KMS-11 (cell line): ENCODE measurements around the gene FKBP2.

Source experiments
- H2AFZ ChIP-seq: fragments of 200-600 bp; sonication (generic); 2 replicates; pipeline ENCODE4 v1.6.1; 2016; ENCODE audit warnings: antibody characterized with exemption, mixed run types, low read depth
- H3K27ac ChIP-seq: fragments of 200-600 bp; sonication (generic); 2 replicates; pipeline ENCODE4 v1.6.1; 2016; ENCODE audit warnings: mild to moderate bottlenecking, mixed run types
- H3K27me3 ChIP-seq: fragments of 200-600 bp; sonication (generic); 2 replicates; pipeline ENCODE4 v1.6.1; 2017; ENCODE audit warnings: mild to moderate bottlenecking, low read depth, mixed run types, moderate library complexity; ENCODE audit not compliant: insufficient read depth
- H3K36me3 ChIP-seq: fragments of 200-600 bp; sonication (generic); 2 replicates; pipeline ENCODE4 v1.6.1; 2017; ENCODE audit warnings: mild to moderate bottlenecking, mixed run types; ENCODE audit not compliant: insufficient read depth
- H3K4me1 ChIP-seq: fragments of 200-600 bp; sonication (generic); 2 replicates; pipeline ENCODE4 v1.6.1; 2016; ENCODE audit warnings: mild to moderate bottlenecking, low read depth, mixed run types; ENCODE audit not compliant: poor library complexity, severe bottlenecking
- H3K4me2 ChIP-seq: fragments of 200-600 bp; sonication (generic); 2 replicates; pipeline ENCODE4 v1.7.0; 2016; ENCODE audit warnings: mild to moderate bottlenecking, mixed run types
- H3K4me3 ChIP-seq: fragments of 200-600 bp; sonication (generic); IDR thresholded peaks from 2 replicates; pipeline ENCODE4 v1.6.1; 2017; ENCODE audit warnings: low read depth, low read length, mixed read lengths; ENCODE audit not compliant: insufficient read depth
- H3K79me2 ChIP-seq: fragments of 200-600 bp; sonication (generic); 2 replicates; pipeline ENCODE4 v1.6.1; 2016; ENCODE audit warnings: low read depth, mixed run types; ENCODE audit not compliant: insufficient read depth
- H3K9ac ChIP-seq: fragments of 200-600 bp; sonication (generic); 2 replicates; pipeline ENCODE4 v1.6.1; 2016; ENCODE audit warnings: mild to moderate bottlenecking, mixed run types
- H4K20me1 ChIP-seq: fragments of 200-600 bp; sonication (generic); 2 replicates; pipeline ENCODE4 v1.6.1; 2016; ENCODE audit warnings: mild to moderate bottlenecking, mixed run types; ENCODE audit not compliant: insufficient read depth
- CTCF ChIP-seq: fragments of 200-600 bp; sonication (generic); conservative IDR thresholded peaks from 2 replicates; pipeline ENCODE4 v1.6.1; 2017; ENCODE audit warnings: low read depth, mild to moderate bottlenecking, antibody characterized with exemption, low read length, moderate library complexity, mixed read lengths

The FKBP2 gene

GRCh38 chr11:64255135-64256128, 14.5 kb downstream of the FKBP2 start:
- no peaks in the 10 kb centered on the region for H4K20me1 ChIP-seq
- no peak overlapping the region for H3K4me3 ChIP-seq
- no peak overlapping the region for H2AFZ ChIP-seq
- H3K27me3 ChIP-seq = no peaks in the 10 kb centered on the region
- no peak for TF ChIP-seq CTCF
- no peak overlapping the region for H3K9ac ChIP-seq
- H3K4me2 ChIP-seq = no peak overlapping the region
- H3K27ac ChIP-seq = no peak overlapping the region
- peaks cover 6% of the 10 kb centered on the region for H3K4me1 ChIP-seq
- H3K79me2 ChIP-seq = no peaks in the 10 kb centered on the region
- H3K36me3 ChIP-seq = no peaks in the 10 kb centered on the region

DNA sequence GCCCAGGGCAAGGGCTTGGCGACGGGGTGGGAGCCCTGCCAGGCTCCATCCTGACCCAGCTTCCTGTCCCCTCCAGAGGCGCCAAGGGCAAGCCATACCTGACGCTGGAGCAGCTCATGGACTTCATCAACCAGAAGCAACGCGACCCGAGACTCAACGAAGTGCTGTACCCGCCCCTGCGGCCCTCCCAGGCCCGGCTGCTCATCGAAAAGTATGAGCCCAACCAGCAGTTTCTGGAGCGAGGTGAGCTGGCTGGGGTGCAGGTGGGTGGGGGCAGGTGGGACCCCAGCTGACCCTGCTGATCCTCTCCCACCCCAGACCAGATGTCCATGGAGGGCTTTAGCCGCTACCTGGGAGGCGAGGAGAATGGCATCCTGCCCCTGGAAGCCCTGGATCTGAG, 15.4 kb downstream of the FKBP2 start:
- Histone ChIP-seq H3K27ac (no peak overlapping the region), H3K4me2 (no peak overlapping the region), H2AFZ (no peak overlapping the region), H3K79me2 (no peaks in the 10 kb centered on the region), H3K9ac (no peak overlapping the region), H3K4me1 (peaks cover 6% of the 10 kb centered on the region), H4K20me1 (no peaks in the 10 kb centered on the region), H3K36me3 (no peaks in the 10 kb centered on the region), H3K4me3 (no peak overlapping the region), H3K27me3 (no peaks in the 10 kb centered on the region)
- TF ChIP-seq CTCF = no peak

DNA sequence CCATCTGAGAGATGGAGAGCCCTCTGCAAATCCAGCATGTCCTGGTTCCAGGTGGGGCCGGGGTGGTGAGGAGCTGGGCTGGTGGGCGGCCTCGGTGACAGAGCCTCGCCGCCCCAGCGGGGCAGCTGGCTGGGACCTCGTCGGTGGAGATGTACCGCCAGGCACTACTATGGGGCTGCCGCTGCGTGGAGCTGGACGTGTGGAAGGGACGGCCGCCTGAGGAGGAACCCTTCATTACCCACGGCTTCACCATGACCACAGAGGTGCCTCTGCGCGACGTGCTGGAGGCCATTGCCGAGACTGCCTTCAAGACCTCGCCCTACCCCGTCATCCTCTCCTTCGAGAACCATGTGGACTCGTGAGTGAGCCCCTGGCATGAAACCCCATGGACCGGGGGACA, 17.5 kb downstream of the FKBP2 start:
- H3K27me3 ChIP-seq = no peaks in the 10 kb centered on the region
- H3K79me2 ChIP-seq = no peaks in the 10 kb centered on the region
- H3K4me3 ChIP-seq = no peak overlapping the region
- H3K4me1 ChIP-seq = no peaks in the 10 kb centered on the region
- no peaks in the 10 kb centered on the region for H3K36me3 ChIP-seq
- H3K4me2 ChIP-seq = no peak overlapping the region
- TF ChIP-seq CTCF = no peak
- H2AFZ ChIP-seq = no peak overlapping the region
- H4K20me1 ChIP-seq = no peaks in the 10 kb centered on the region
- no peak overlapping the region for H3K9ac ChIP-seq
- H3K27ac ChIP-seq = no peak overlapping the region

- no peak overlapping the region for H3K4me3 ChIP-seq
- no peaks in the 10 kb centered on the region for H4K20me1 ChIP-seq
- no peak overlapping the region for H2AFZ ChIP-seq
- H3K36me3 ChIP-seq = no peaks in the 10 kb centered on the region
- no peak for TF ChIP-seq CTCF
- no peak overlapping the region for H3K4me2 ChIP-seq
- H3K9ac ChIP-seq = no peak overlapping the region
- no peaks in the 10 kb centered on the region for H3K27me3 ChIP-seq
- no peaks in the 10 kb centered on the region for H3K79me2 ChIP-seq
- H3K27ac ChIP-seq = no peak overlapping the region
- H3K4me1 ChIP-seq = no peaks in the 10 kb centered on the region
These were observed 18.1 kb downstream of the FKBP2 start for GRCh38 chr11:64258946-64259532.
